NOMO-1 (cell line): ENCODE results near the gene NCKAP1.
"Not testable (repeated sequence)": the region's sequence is repeated elsewhere in the genome, so short reads cannot be mapped to it uniquely, and the experiment has no call there.

Source experiments
- DNase-seq, 2 experiments: peaks; one replicate each; lab custom pipeline; 2025; ENCODE audit not compliant: unreplicated experiment in 2 of 2; lab: John Stamatoyannopoulos, UW

The NCKAP1 gene

DNA sequence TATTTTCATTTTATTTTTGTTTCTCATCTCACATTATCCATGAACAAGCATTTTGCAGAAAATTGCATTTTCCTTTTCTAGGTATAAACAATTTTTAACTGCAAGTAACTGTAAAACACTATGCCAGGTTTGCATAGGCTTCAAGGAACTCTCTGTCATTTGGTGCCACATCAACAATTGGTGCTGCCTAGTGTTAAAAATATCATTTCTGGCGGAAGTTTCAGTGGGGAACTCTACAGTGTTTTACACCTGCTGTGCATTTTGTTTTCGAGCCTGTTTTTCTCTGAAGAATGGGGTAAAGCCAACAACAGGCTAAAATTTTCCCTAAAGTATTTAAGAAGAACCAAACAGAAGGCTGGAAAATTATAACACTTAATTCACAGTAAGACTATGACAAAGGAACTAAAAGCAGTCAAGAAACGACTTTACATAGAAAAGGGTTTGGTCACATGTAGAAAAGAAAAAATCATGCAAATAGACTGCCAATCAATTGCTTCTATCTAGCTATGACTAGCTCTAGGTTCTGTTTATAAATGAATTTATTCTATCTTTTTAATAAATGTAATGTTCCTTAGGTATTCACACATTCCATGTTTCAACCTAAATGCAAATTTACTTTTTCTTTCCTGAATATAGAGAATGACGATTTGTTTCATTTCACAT is 150.4 kb downstream of the NCKAP1 start:
- DNase-seq, result no peak

DNA sequence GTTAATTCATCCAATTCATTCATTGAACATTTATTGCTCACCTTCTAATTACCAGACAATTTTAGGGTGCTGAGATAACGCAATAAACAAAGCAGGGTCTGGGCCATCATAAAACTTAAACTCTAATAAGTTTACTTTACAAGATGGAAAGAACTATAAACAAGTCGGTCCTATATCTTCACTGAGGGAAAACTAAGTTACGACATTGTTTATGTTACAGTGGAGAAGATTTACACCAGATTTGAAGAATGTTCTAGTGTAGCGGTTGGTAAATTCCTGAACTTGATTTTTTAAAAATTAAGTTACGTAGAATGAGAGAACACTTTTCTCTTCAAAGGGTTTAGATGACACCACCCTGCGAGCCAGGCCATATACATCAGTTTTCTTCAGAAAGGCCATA is 151.2 kb downstream of the NCKAP1 start:
- no peak for DNase-seq

DNA sequence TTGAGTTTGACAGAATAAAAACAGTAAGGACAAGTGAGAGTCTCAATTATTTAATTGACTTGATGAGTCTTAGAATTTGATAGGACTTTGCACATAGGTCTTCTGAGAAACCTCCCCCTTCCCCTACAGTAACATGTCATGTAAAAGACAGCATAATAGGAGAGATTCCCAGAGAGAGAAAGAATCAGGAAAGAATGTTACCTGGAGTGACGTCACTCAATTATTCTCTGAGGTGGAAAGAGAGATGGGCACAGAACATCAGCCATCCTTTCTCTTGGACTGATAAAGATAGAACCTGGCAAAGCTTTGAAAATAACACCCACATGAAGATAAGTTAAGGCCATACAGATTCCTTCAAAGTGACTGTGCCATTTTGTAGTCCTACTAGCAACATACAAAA is 152.5 kb downstream of the NCKAP1 start:
- DNase-seq, result no peak

DNA sequence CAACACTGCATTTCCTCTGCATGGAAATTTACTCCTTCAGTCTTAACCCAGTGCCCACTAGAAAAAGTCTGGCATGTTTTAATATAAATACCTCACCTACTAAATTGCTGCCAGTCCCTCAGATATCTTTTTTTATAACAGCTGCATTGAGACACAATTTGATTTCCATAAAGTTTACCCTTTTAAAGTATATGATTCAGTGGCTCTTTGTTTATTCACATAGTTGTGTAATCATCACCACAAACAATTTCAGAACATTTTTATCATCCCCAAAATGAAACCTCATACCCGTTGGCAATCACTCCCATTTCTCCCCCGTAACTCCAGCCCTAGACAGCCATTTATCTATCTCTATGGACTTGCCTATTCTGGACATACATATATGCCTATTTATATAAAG is 154.8 kb downstream of the NCKAP1 start:
- no peak for DNase-seq

DNA sequence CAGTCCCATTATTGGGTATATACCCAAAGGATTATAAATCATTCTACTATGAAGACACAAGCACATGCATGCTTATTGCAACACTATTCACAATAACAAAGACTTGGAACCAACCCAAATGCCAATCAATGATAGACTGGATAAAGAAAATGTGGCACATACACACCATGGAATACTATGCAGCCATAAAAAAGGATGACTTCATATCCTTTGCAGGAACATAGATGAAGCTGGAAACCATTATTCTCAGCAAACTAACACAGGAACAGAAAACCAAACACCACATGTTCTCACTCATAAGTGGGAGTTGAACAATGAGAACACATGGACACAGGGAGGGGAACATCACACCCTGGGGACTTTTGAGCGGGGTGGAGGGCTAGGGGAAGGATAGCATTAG is 158.2 kb downstream of the NCKAP1 start:
- not testable (repeated sequence) for DNase-seq

DNA sequence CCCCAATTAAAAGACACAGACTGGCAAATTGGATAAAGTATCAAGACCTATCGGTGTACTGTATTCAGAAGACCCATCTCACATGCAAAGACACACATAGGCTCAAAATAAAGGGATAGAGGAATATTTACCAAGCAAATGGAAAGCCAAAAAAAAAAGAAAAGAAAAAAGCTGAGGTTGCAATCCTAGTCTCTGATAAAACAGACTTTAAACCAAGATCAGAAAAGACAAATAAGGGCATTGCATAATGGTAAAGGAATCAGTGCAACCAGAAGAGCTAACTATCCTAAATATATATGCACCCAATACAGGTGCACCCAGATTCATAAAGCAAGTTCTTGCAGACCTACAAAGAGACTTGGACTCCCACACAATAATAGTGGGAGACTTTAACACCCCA is 161.6 kb downstream of the NCKAP1 start:
- DNase-seq, result not testable (repeated sequence)

GRCh38 chr2:182870227-182870626 is 168.0 kb downstream of the NCKAP1 start:
- DNase-seq, result no peak

DNA sequence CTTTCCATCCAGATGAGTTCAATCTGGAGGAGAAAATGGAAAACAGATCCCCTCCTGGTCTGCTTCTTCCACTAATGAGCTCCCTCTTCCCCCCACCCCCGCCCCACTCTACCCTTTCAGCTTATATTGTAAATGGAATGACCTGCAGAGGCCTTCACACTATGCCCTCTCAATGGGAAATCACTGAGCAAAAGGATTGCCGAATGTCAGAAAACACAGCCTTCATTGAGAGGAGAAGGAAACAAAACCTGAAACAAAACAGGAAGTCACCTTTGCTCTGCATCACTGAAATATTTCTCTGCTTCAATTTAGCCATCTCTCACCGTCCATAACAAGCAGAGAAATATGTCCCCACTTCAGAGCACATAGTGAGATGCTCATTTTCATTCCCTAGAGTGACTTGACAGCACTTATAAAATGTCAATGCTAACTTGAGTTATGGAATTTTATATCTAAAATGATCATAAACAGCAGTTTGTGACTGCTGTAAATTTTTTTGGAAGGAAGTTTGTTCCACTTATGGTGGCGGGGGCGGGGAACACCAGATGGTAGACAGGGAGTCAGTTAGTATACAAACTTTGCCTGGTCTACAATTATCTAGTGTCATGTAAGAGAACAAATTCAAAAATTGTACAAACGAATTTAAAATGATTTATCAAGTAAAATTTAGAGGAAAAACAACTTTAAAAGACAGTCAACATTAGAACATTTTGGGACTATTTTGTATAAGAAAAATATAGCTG is 170.0 kb downstream of the NCKAP1 start:
- DNase-seq, result no peak

DNA sequence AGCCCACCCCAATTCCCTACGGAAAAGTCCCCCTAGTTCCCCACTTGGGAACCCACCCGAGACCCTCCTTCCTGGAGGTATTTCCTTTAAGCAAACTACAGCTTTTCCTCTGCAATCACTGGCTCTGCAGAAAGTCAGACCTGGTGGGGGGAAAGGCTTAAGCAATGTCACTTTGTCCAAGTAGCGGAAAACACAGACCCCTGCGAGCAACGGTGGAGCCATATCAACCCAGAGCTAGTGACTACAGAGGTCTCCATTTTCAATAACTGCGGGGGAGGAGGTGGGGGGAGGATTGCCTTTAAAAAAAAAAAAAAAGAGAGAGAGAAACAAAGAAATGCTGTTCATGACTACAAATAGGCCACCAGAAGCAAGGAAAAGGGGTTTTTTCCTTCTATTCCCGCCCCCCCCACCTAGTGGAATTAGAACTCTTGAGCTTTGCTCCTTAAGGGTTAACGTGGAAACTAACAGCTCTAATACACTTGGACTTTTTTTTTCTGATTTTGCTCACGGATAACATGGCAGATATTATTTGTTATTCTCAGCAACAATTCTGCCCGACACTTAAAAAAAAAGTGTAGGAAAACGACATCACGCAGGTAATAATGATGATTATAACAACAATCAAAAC is 170.7 kb downstream of the NCKAP1 start:
- no peak for DNase-seq

DNA sequence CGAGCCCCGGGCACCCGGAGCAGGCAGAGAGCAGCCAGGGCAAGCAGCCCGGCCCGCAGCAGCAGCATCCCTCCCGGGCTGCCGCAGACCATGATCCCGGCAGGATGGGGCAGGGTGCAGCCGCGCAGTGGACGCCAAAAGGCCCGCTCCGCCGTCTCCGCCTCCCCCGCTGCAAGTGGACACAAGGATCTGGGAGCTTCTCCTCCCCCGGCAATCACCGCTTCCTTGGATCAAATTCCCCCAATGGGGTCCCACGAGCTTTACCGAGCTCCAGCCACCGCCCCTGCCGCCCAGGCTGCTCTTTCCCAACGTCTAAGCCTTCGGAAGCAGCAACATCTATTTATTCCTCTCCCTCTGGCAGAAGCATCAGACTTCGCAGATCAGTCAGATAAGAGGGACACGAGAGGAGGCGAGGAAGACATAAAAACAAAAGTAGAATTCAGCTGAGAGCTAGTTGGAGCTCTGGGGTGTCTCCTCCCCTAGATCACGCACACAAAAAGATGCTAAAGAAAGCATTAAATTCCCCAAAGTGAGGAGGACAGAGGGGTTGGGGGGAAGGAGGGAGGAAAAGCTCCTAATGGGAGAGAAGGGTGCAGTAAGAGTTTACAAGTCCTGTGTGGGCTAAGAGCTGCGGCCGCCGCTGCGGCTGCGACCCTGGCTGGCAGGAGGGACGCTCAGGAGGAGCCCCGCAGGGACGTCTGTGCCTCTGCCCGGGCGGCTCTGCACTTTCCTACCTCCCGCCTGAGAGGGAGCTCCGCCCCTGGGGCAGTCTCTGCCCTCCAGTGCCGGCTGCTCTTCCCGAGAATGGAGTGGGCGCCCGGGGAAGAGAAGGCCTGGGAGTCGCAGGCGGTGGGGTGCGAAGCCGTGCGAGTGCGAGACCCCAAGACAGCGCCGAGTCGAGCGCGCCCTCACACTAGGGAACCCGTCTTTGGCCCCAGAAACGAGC is 171.5 kb downstream of the NCKAP1 start, which contains the start of gene FRZB:
FRZB (minus strand) TSS at position 177 of the 946 bp plus-strand sequence; CDS start at position 92, 85 bp downstream.
- DNase-seq, result no peak

GRCh38 chr2:182866095-182866460 is 172.2 kb downstream of the NCKAP1 start:
- DNase-seq, result no peak

GRCh38 chr2:182864949-182865570 is 173.2 kb downstream of the NCKAP1 start:
- DNase-seq, result no peak

DNA sequence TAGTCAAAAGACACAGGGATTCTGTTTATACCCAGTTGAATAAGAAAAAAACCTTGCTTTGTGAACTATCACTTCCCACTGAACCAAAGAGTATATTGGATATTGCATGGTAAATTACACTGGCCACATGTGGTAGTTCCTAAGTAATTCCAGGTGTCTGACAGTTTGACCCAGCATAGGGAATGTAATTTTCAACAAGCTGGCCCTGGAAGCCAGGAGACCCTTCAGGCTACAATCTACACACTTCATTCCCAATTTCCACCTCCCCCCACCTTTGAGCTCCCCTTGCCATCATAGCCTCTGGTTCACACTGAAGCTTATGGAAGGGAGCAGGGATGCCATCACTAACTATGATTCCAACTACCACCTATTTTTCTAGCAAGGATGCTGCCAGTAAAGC is 174.6 kb downstream of the NCKAP1 start:
- DNase-seq, result no peak

GRCh38 chr2:182862091-182862490 is 176.2 kb downstream of the NCKAP1 start:
- no peak for DNase-seq

DNA sequence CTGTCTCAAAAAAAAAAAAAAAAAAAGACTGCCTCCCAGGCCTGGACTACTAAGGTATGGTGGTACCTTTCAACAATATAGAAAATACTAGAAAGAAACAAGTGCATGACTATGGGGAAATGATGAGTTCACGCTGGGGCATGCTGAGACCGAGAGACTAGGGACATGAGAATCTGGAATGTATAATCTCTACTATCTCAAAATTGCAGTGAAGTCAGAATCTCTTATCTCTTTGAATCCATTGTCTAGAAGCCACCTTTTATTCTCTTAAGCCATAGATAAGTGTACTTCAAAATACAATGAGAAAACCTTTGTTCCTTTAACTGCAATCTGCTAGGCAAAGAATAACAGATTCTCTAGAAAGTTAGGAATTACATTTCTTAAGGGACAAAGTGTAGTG is 177.4 kb downstream of the NCKAP1 start:
- no peak for DNase-seq
